H9 (cell line): ENCODE measurements around the gene LIF. TPM values are rescaled to one million over a fixed set of nuclear protein-coding genes. Genes with fewer than 3 reads are reported as not detected.

Source experiments
- DNase-seq: peaks from one replicate; pipeline ENCODE4 v3.0.0-alpha.2; 2017
- H2AFZ ChIP-seq: one replicate; pipeline ENCODE4 v1.6.1; 2013; ENCODE audit warnings: mild to moderate bottlenecking, low read length, control low read depth, moderate library complexity
- H2AK5ac ChIP-seq: 2 replicates; pipeline ENCODE4 v1.6.1; 2013; ENCODE audit warnings: low read length, control low read depth, mixed read lengths; ENCODE audit not compliant: insufficient read length
- H2BK120ac ChIP-seq: one replicate; pipeline ENCODE4 v1.6.1; 2013; ENCODE audit warnings: low read depth, mild to moderate bottlenecking, low read length, control low read depth, inconsistent platforms; ENCODE audit not compliant: poor library complexity, severe bottlenecking
- H2BK12ac ChIP-seq: 2 replicates; pipeline ENCODE4 v1.6.1; 2013; ENCODE audit warnings: low read length, control low read depth, mixed read lengths, low read depth; ENCODE audit not compliant: insufficient read length
- H2BK15ac ChIP-seq: 2 replicates; pipeline ENCODE4 v1.6.1; 2013; ENCODE audit warnings: low read depth, low read length, control low read depth
- H2BK20ac ChIP-seq: one replicate; pipeline ENCODE4 v1.6.1; 2013; ENCODE audit warnings: low read depth, mild to moderate bottlenecking, low read length, control low read depth, inconsistent platforms; ENCODE audit not compliant: poor library complexity, severe bottlenecking
- H2BK5ac ChIP-seq: 2 replicates; pipeline ENCODE4 v1.6.1; 2013; ENCODE audit warnings: low read length, control low read depth, mixed read lengths; ENCODE audit not compliant: insufficient read length
- H3K14ac ChIP-seq: 2 replicates; pipeline ENCODE4 v1.6.1; 2013; ENCODE audit warnings: low read length, control low read depth; ENCODE audit not compliant: insufficient read depth
- H3K18ac ChIP-seq: 2 replicates; pipeline ENCODE4 v1.6.1; 2013; ENCODE audit warnings: low read depth, mild to moderate bottlenecking, mixed read lengths, low read length, control low read depth; ENCODE audit not compliant: insufficient read length
- H3K23ac ChIP-seq: 2 replicates; pipeline ENCODE4 v1.6.1; 2013; ENCODE audit warnings: low read length, control low read depth, mixed read lengths, low read depth; ENCODE audit not compliant: insufficient read length
- H3K23me2 ChIP-seq: 2 replicates; pipeline ENCODE4 v1.6.1; 2013; ENCODE audit warnings: low read depth, mild to moderate bottlenecking, mixed read lengths, low read length, control low read depth; ENCODE audit not compliant: insufficient read length, poor library complexity, severe bottlenecking
- H3K27ac ChIP-seq: 2 replicates; pipeline ENCODE4 v1.5.1; 2013; ENCODE audit warnings: low read length, control low read depth, mixed read lengths, low read depth; ENCODE audit not compliant: insufficient read length
- H3K27me3 ChIP-seq: 2 replicates; pipeline ENCODE4 v1.6.1; 2013; ENCODE audit warnings: low read length, control low read depth, inconsistent platforms; ENCODE audit not compliant: insufficient read depth
- H3K4ac ChIP-seq: 2 replicates; pipeline ENCODE4 v1.6.1; 2013; ENCODE audit warnings: low read depth, mild to moderate bottlenecking, control low read depth, inconsistent platforms, low read length, moderate library complexity
- H3K4me1 ChIP-seq: 2 replicates; pipeline ENCODE4 v1.6.1; 2013; ENCODE audit warnings: low read length, control low read depth, inconsistent platforms; ENCODE audit not compliant: insufficient read depth
- H3K4me2 ChIP-seq: 2 replicates; pipeline ENCODE4 v1.6.1; 2013; ENCODE audit warnings: low read length, control low read depth, mixed read lengths; ENCODE audit not compliant: insufficient read length, insufficient read depth
- H3K56ac ChIP-seq: 2 replicates; pipeline ENCODE4 v1.6.1; 2013; ENCODE audit warnings: low read depth, mild to moderate bottlenecking, mixed read lengths, low read length, control low read depth; ENCODE audit not compliant: insufficient read length
- H3K79me1 ChIP-seq: 2 replicates; pipeline ENCODE4 v1.6.1; 2013; ENCODE audit warnings: low read depth, mild to moderate bottlenecking, moderate library complexity, low read length, control low read depth, inconsistent platforms; ENCODE audit not compliant: insufficient read depth, poor library complexity, severe bottlenecking
- H3K79me2 ChIP-seq: 2 replicates; pipeline ENCODE4 v1.6.1; 2013; ENCODE audit warnings: low read length, control low read depth, inconsistent platforms; ENCODE audit not compliant: insufficient read depth
- H3K9ac ChIP-seq: 2 replicates; pipeline ENCODE4 v1.6.1; 2013; ENCODE audit warnings: low read length, control low read depth, mixed read lengths; ENCODE audit not compliant: insufficient read length; ENCODE audit errors: extremely low read depth
- H3K9me3 ChIP-seq: one replicate; pipeline ENCODE4 v1.6.1; 2013; ENCODE audit warnings: low read depth, low read length, inconsistent platforms; ENCODE audit not compliant: control insufficient read depth
- H3T11ph ChIP-seq: one replicate; pipeline ENCODE4 v1.6.1; 2013; ENCODE audit warnings: mild to moderate bottlenecking, low read length, control low read depth, inconsistent platforms
- H4K20me1 ChIP-seq: one replicate; pipeline ENCODE4 v1.6.1; 2013; ENCODE audit not compliant: control insufficient read depth, insufficient read length, insufficient read depth
- H4K5ac ChIP-seq: 2 replicates; pipeline ENCODE4 v1.6.1; 2013; ENCODE audit warnings: low read depth, mild to moderate bottlenecking, mixed read lengths, low read length, control low read depth; ENCODE audit not compliant: insufficient read length
- H4K8ac ChIP-seq: replicated peaks from 2 replicates; pipeline ENCODE4 v1.6.1; 2013; ENCODE audit warnings: low read length, control low read depth, mixed read lengths, low read depth; ENCODE audit not compliant: insufficient read length
- H4K91ac ChIP-seq: 2 replicates; pipeline ENCODE4 v1.6.1; 2013; ENCODE audit warnings: low read depth, mild to moderate bottlenecking, moderate library complexity, mixed read lengths, low read length, control low read depth; ENCODE audit not compliant: insufficient read length
- H3K27ac Mint-ChIP-seq, 3 experiments: 2 replicates in 2 of 3; 3 replicates in 1 of 3; pipeline ENCODE4 v1.8.0; 2020 to 2021; ENCODE audit warnings: mixed read lengths in 3 of 3, mild to moderate bottlenecking in 1 of 3, moderate library complexity in 1 of 3
- H3K27me3 Mint-ChIP-seq: 2 replicates; pipeline ENCODE4 v1.8.0; 2021; ENCODE audit warnings: low read depth, mild to moderate bottlenecking, moderate library complexity, mixed read lengths
- H3K36me3 Mint-ChIP-seq, 3 experiments: 2 replicates in 2 of 3; 3 replicates in 1 of 3; pipeline ENCODE4 v1.8.0; 2020 to 2021; ENCODE audit warnings: low read depth in 3 of 3, mixed read lengths in 3 of 3; ENCODE audit not compliant: insufficient read depth in 1 of 3
- H3K4me1 Mint-ChIP-seq, 2 experiments: 2 replicates each; pipeline ENCODE4 v1.8.0; 2020; ENCODE audit warnings: mixed read lengths in 2 of 2
- H3K4me3 Mint-ChIP-seq, 2 experiments: 2 replicates in 1 of 2; 3 replicates in 1 of 2; pipeline ENCODE4 v1.8.0; 2020 to 2021; ENCODE audit warnings: mild to moderate bottlenecking in 2 of 2, mixed read lengths in 2 of 2, moderate library complexity in 1 of 2
- H3K9me3 Mint-ChIP-seq, 2 experiments: 2 replicates in 1 of 2; 3 replicates in 1 of 2; pipeline ENCODE4 v1.8.0; 2020; ENCODE audit warnings: mild to moderate bottlenecking in 2 of 2, mixed read lengths in 2 of 2, moderate library complexity in 1 of 2
- WGBS: extraction: QIAGEN DNeasy Blood & Tissue Kit; methylation state at CpG from one replicate; pipeline ENCODE4 v1.1.7; 2013; ENCODE audit warnings: missing lambda C conversion rate, low lambda C conversion rate, mixed read lengths; ENCODE audit not compliant: insufficient read length; ENCODE audit errors: extremely low coverage; 5-methylcytosine and 5-hydroxymethylcytosine counted together
- total RNA-seq: library from RNA; stranded (reverse); gene quantifications from 2 replicates; pipeline ENCODE4 v1.2.1, GENCODE V29; 2021
- TF ChIP-seq, protein P1 (sequence below): fragments of 200-600 bp; sonication (generic); conservative IDR thresholded peaks from 3 replicates; pipeline ENCODE4 v1.8.0; 2021; ENCODE audit warnings: antibody characterized with exemption, mild to moderate bottlenecking

The LIF gene
- total RNA-seq, 1 experiment from 2014 or later: 6.1 TPM

DNA sequence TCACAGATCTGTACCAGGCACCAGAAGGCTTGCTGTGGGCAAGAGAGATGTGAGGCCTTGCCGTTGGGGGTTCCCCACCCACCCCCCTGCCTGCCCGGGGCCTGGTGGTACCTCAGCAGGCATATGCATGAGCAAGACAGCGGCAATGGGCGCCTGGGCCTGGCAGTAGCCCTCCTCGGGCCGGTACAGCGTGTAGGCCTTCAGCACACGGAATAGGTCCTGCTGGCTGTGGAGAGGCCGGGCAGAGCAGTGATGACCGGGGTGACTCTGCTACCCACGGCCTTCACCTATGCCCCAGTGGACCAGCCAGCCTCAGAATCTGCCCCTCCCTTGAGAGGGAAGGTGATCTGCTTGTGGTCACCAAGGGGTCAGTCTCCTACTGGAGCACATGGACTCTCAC lies 48.3 kb upstream of the LIF start:
- no peaks in the 10 kb centered on the region; the same call in 1 of the 2 replicates for H3K4me1 ChIP-seq
- H3K9me3 ChIP-seq: no peaks in the 10 kb centered on the region
- no peak overlapping the region for H3T11ph ChIP-seq
- no peak overlapping the region for H3K27ac ChIP-seq
- H3K27me3 ChIP-seq: no peaks in the 10 kb centered on the region
- H3K23me2 ChIP-seq: peaks cover 3% of the 10 kb centered on the region
- H4K5ac ChIP-seq: no peak overlapping the region
- peaks cover 2 to 10% of the 10 kb centered on the region in 2 experiments; a peak in 3 of 4 replicates for H3K4me1 Mint-ChIP-seq
- no peak overlapping the region for H3K18ac ChIP-seq
- no peak overlapping the region for H3K4me3 Mint-ChIP-seq
- H3K36me3 Mint-ChIP-seq: peaks cover 4 to 14% (median 5%) of the 10 kb centered on the region in 3 experiments; a peak in 5 of 7 replicates
- H2BK20ac ChIP-seq: no peak overlapping the region
- H2AK5ac ChIP-seq: no peak overlapping the region
- TF ChIP-seq, protein P1, sequence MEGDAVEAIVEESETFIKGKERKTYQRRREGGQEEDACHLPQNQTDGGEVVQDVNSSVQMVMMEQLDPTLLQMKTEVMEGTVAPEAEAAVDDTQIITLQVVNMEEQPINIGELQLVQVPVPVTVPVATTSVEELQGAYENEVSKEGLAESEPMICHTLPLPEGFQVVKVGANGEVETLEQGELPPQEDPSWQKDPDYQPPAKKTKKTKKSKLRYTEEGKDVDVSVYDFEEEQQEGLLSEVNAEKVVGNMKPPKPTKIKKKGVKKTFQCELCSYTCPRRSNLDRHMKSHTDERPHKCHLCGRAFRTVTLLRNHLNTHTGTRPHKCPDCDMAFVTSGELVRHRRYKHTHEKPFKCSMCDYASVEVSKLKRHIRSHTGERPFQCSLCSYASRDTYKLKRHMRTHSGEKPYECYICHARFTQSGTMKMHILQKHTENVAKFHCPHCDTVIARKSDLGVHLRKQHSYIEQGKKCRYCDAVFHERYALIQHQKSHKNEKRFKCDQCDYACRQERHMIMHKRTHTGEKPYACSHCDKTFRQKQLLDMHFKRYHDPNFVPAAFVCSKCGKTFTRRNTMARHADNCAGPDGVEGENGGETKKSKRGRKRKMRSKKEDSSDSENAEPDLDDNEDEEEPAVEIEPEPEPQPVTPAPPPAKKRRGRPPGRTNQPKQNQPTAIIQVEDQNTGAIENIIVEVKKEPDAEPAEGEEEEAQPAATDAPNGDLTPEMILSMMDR: no peak
- H3K4ac ChIP-seq: no peak overlapping the region
- H4K20me1 ChIP-seq: no peaks in the 10 kb centered on the region
- no peak overlapping the region for H2BK15ac ChIP-seq
- no peak overlapping the region for H3K9ac ChIP-seq
- DNase-seq: no peak
- no peak overlapping the region for H2BK120ac ChIP-seq
- H4K8ac ChIP-seq: no peak overlapping the region
- H3K27me3 Mint-ChIP-seq: no peaks in the 10 kb centered on the region
- no peak overlapping the region for H3K56ac ChIP-seq
- peaks cover 0 to 1% of the 10 kb centered on the region in 2 experiments; a peak in 1 of 5 replicates for H3K9me3 Mint-ChIP-seq
- no peak overlapping the region for H3K14ac ChIP-seq
- no peaks in the 10 kb centered on the region for H3K79me2 ChIP-seq
- no peak overlapping the region for H3K23ac ChIP-seq
- no peak overlapping the region for H2BK5ac ChIP-seq
- WGBS: no CpG with 5 or more reads among the region's 11 CpGs
- no peak overlapping the region for H4K91ac ChIP-seq
- no peak overlapping the region for H2BK12ac ChIP-seq
- H3K4me2 ChIP-seq: no peak overlapping the region
- H3K27ac Mint-ChIP-seq: no peak overlapping the region; a peak in 1 of 7 replicates
- H2AFZ ChIP-seq: no peak overlapping the region
- no peaks in the 10 kb centered on the region for H3K79me1 ChIP-seq
